Smooth muscle cell (in vitro differentiated cells): ENCODE data around the gene HBG2. TPM values are rescaled to one million over a fixed set of nuclear protein-coding genes. Genes with fewer than 3 reads are reported as not detected.

Source experiments
- DNase-seq: peaks from one replicate; lab custom pipeline; 2025; ENCODE audit not compliant: unreplicated experiment; lab: John Stamatoyannopoulos, UW
- H2AFZ ChIP-seq: fragments of 200-600 bp; sonication (generic); 2 replicates; pipeline ENCODE4 v1.6.0; 2016; ENCODE audit warnings: antibody characterized with exemption, low read depth, mild to moderate bottlenecking
- H3F3A ChIP-seq: fragments of 200-600 bp; sonication (generic); 2 replicates; pipeline ENCODE4 v1.6.0; 2017; ENCODE audit warnings: antibody characterized with exemption, low read depth
- H3K27ac ChIP-seq: fragments of 200-600 bp; sonication (generic); 2 replicates; pipeline ENCODE4 v1.5.1; 2016; ENCODE audit warnings: low read depth, mild to moderate bottlenecking
- H3K27me3 ChIP-seq: fragments of 200-600 bp; sonication (generic); 2 replicates; pipeline ENCODE4 v1.6.1; 2016; ENCODE audit warnings: low read depth, mild to moderate bottlenecking
- H3K36me3 ChIP-seq: fragments of 200-600 bp; sonication (generic); 2 replicates; pipeline ENCODE4 v1.5.1; 2016; ENCODE audit warnings: low read depth
- H3K4me1 ChIP-seq: fragments of 200-600 bp; sonication (generic); 2 replicates; pipeline ENCODE4 v1.5.1; 2016; ENCODE audit warnings: low read depth
- H3K4me2 ChIP-seq: fragments of 200-600 bp; sonication (generic); 2 replicates; pipeline ENCODE4 v1.6.0; 2016; ENCODE audit warnings: mild to moderate bottlenecking
- H3K4me3 ChIP-seq: fragments of 200-600 bp; sonication (generic); 2 replicates; pipeline ENCODE4 v1.5.1; 2016; ENCODE audit warnings: mild to moderate bottlenecking
- H3K79me2 ChIP-seq: fragments of 200-600 bp; sonication (generic); 2 replicates; pipeline ENCODE4 v1.6.0; 2016; ENCODE audit warnings: low read depth, mild to moderate bottlenecking
- H3K9ac ChIP-seq: fragments of 200-600 bp; sonication (generic); 2 replicates; pipeline ENCODE4 v1.6.0; 2016; ENCODE audit warnings: low read depth
- H3K9me3 ChIP-seq: fragments of 200-600 bp; sonication (generic); replicated peaks from 2 replicates; pipeline ENCODE4 v1.5.1; 2016; ENCODE audit warnings: low read depth
- H4K20me1 ChIP-seq: fragments of 200-600 bp; sonication (generic); 2 replicates; pipeline ENCODE4 v1.6.0; 2016; ENCODE audit warnings: low read depth
- CTCF ChIP-seq: fragments of 200-600 bp; sonication (generic); IDR thresholded peaks from 2 replicates; pipeline ENCODE4 v1.5.1; 2017; ENCODE audit warnings: borderline replicate concordance, mild to moderate bottlenecking, antibody characterized with exemption; ENCODE audit not compliant: insufficient read depth, poor library complexity, severe bottlenecking
- WGBS: methylation state at CpG from one replicate; pipeline ENCODE4 v1.1.7; 2016; ENCODE audit warnings: low lambda C conversion rate; 5-methylcytosine and 5-hydroxymethylcytosine counted together
- polyA plus RNA-seq: library from polyadenylated mRNA; unstranded; fragments of >200 nt; fragmentation: Nextera tagmentation; extraction: Ambion mirVana; gene quantifications from 2 replicates; pipeline ENCODE4 v1.2.1, GENCODE V29; 2016
- total RNA-seq: library from RNA; depleted of rRNA; stranded (reverse); fragments of >200 nt; gene quantifications from 2 replicates; pipeline ENCODE4 v1.2.3, GENCODE V29; 2014

HBG2 gene
- total and polyA plus RNA-seq, 2 experiments from 2014 or later: not detected

GRCh38 chr11:5286901-5287300 lies 32.3 kb upstream of the HBG2 start:
- Histone ChIP-seq H3K4me2 (no peak overlapping the region), H3K27ac (no peak overlapping the region), H4K20me1 (no peaks in the 10 kb centered on the region), H3K9ac (no peak overlapping the region), H3K27me3 (no peaks in the 10 kb centered on the region), H3K79me2 (no peaks in the 10 kb centered on the region), H3K4me3 (no peak overlapping the region), H2AFZ (no peak overlapping the region), H3K4me1 (no peaks in the 10 kb centered on the region), H3F3A (no peaks in the 10 kb centered on the region), H3K9me3 (no peaks in the 10 kb centered on the region), H3K36me3 (no peaks in the 10 kb centered on the region)
- TF ChIP-seq CTCF: no peak
- WGBS: 75% methylated on average over 3 of the region's 3 CpGs
- DNase-seq: no peak

- Histone ChIP-seq H3K27me3 (no peaks in the 10 kb centered on the region), H3K9me3 (no peaks in the 10 kb centered on the region), H4K20me1 (no peaks in the 10 kb centered on the region), H2AFZ (no peak overlapping the region), H3K4me3 (no peak overlapping the region), H3K4me1 (no peaks in the 10 kb centered on the region), H3K4me2 (no peak overlapping the region), H3F3A (no peaks in the 10 kb centered on the region), H3K27ac (no peak overlapping the region), H3K9ac (no peak overlapping the region), H3K79me2 (no peaks in the 10 kb centered on the region), H3K36me3 (no peaks in the 10 kb centered on the region)
- no peak for TF ChIP-seq CTCF
- no peak for DNase-seq
- 75% methylated on average over 1 of the region's 1 CpG for WGBS
These were observed 31.8 kb upstream of the HBG2 start for GRCh38 chr11:5286351-5286750.

DNA sequence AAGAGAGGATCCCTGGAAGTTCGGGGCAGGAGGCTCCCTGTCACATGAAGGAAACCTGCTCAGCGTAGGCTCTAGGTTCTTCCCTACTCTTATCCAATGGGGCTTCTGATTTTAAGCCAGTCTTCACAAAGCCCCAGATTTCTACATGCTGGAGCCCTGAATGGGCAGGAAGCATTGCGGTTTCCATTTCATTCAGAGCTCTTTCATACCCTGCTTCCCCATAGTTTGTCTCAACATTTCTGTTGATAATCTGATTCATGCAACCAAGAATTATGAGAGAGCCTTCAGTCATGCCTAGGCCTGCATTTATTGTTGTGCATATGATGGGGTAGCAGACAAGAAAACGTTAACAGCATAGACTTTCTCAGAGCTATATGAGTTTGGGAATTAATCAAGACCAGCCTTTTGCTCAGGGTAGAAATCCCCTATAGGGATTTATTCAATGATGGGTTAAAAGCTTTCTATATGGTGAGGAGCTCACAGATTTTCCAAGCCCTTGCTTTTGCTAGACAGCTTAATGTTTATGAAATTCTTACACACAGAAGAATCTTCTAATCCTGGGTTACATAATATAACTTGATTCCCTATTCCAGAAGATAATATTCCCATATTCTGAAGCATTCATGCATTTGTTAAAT lies 31.2 kb upstream of the HBG2 start:
- H3K4me1 ChIP-seq: no peaks in the 10 kb centered on the region
- no peaks in the 10 kb centered on the region for H4K20me1 ChIP-seq
- H2AFZ ChIP-seq: no peak overlapping the region
- TF ChIP-seq CTCF: no peak
- H3K4me2 ChIP-seq: no peak overlapping the region
- H3K4me3 ChIP-seq: no peak overlapping the region
- no peaks in the 10 kb centered on the region for H3F3A ChIP-seq
- no peaks in the 10 kb centered on the region for H3K9me3 ChIP-seq
- H3K36me3 ChIP-seq: no peaks in the 10 kb centered on the region
- no peak for DNase-seq
- no peaks in the 10 kb centered on the region for H3K79me2 ChIP-seq
- WGBS: 91% methylated on average over 4 of the region's 4 CpGs
- H3K27ac ChIP-seq: no peak overlapping the region
- H3K9ac ChIP-seq: no peak overlapping the region
- H3K27me3 ChIP-seq: no peaks in the 10 kb centered on the region

DNA sequence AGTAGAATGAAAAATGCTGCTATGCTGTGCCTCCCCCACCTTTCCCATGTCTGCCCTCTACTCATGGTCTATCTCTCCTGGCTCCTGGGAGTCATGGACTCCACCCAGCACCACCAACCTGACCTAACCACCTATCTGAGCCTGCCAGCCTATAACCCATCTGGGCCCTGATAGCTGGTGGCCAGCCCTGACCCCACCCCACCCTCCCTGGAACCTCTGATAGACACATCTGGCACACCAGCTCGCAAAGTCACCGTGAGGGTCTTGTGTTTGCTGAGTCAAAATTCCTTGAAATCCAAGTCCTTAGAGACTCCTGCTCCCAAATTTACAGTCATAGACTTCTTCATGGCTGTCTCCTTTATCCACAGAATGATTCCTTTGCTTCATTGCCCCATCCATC lies 30.1 kb upstream of the HBG2 start:
- H3K4me3 ChIP-seq: no peak overlapping the region
- no peaks in the 10 kb centered on the region for H3K9me3 ChIP-seq
- WGBS: 100% methylated on average over 2 of the region's 2 CpGs
- H3K27me3 ChIP-seq: no peaks in the 10 kb centered on the region
- H3K4me1 ChIP-seq: no peaks in the 10 kb centered on the region
- no peak for DNase-seq
- no peak for TF ChIP-seq CTCF
- no peak overlapping the region for H2AFZ ChIP-seq
- no peak overlapping the region for H3K9ac ChIP-seq
- H3F3A ChIP-seq: no peaks in the 10 kb centered on the region
- H4K20me1 ChIP-seq: no peaks in the 10 kb centered on the region
- no peak overlapping the region for H3K4me2 ChIP-seq
- no peaks in the 10 kb centered on the region for H3K79me2 ChIP-seq
- H3K36me3 ChIP-seq: no peaks in the 10 kb centered on the region
- no peak overlapping the region for H3K27ac ChIP-seq
